Smooth muscle cell (in vitro differentiated cells): Measurements from ENCODE around the gene MOBP. TPM values are rescaled to one million over a fixed set of nuclear protein-coding genes. Genes with fewer than 3 reads are reported as not detected.
"Not testable (repeated sequence)": the region's sequence is repeated elsewhere in the genome, so short reads cannot be mapped to it uniquely, and the experiment has no call there.

Source experiments
- DNase-seq: peaks from one replicate; lab custom pipeline; 2025; ENCODE audit not compliant: unreplicated experiment; lab: John Stamatoyannopoulos, UW
- H2AFZ ChIP-seq: fragments of 200-600 bp; sonication (generic); 2 replicates; pipeline ENCODE4 v1.6.0; 2016; ENCODE audit warnings: antibody characterized with exemption, low read depth, mild to moderate bottlenecking
- H3F3A ChIP-seq: fragments of 200-600 bp; sonication (generic); 2 replicates; pipeline ENCODE4 v1.6.0; 2017; ENCODE audit warnings: antibody characterized with exemption, low read depth
- H3K27ac ChIP-seq: fragments of 200-600 bp; sonication (generic); 2 replicates; pipeline ENCODE4 v1.5.1; 2016; ENCODE audit warnings: low read depth, mild to moderate bottlenecking
- H3K27me3 ChIP-seq: fragments of 200-600 bp; sonication (generic); 2 replicates; pipeline ENCODE4 v1.6.1; 2016; ENCODE audit warnings: low read depth, mild to moderate bottlenecking
- H3K36me3 ChIP-seq: fragments of 200-600 bp; sonication (generic); 2 replicates; pipeline ENCODE4 v1.5.1; 2016; ENCODE audit warnings: low read depth
- H3K4me1 ChIP-seq: fragments of 200-600 bp; sonication (generic); 2 replicates; pipeline ENCODE4 v1.5.1; 2016; ENCODE audit warnings: low read depth
- H3K4me2 ChIP-seq: fragments of 200-600 bp; sonication (generic); 2 replicates; pipeline ENCODE4 v1.6.0; 2016; ENCODE audit warnings: mild to moderate bottlenecking
- H3K4me3 ChIP-seq: fragments of 200-600 bp; sonication (generic); 2 replicates; pipeline ENCODE4 v1.5.1; 2016; ENCODE audit warnings: mild to moderate bottlenecking
- H3K79me2 ChIP-seq: fragments of 200-600 bp; sonication (generic); 2 replicates; pipeline ENCODE4 v1.6.0; 2016; ENCODE audit warnings: low read depth, mild to moderate bottlenecking
- H3K9ac ChIP-seq: fragments of 200-600 bp; sonication (generic); 2 replicates; pipeline ENCODE4 v1.6.0; 2016; ENCODE audit warnings: low read depth
- H3K9me3 ChIP-seq: fragments of 200-600 bp; sonication (generic); replicated peaks from 2 replicates; pipeline ENCODE4 v1.5.1; 2016; ENCODE audit warnings: low read depth
- H4K20me1 ChIP-seq: fragments of 200-600 bp; sonication (generic); 2 replicates; pipeline ENCODE4 v1.6.0; 2016; ENCODE audit warnings: low read depth
- CTCF ChIP-seq: fragments of 200-600 bp; sonication (generic); IDR thresholded peaks from 2 replicates; pipeline ENCODE4 v1.5.1; 2017; ENCODE audit warnings: borderline replicate concordance, mild to moderate bottlenecking, antibody characterized with exemption; ENCODE audit not compliant: insufficient read depth, poor library complexity, severe bottlenecking
- WGBS: methylation state at CpG from one replicate; pipeline ENCODE4 v1.1.7; 2016; ENCODE audit warnings: low lambda C conversion rate; 5-methylcytosine and 5-hydroxymethylcytosine counted together
- polyA plus RNA-seq: library from polyadenylated mRNA; unstranded; fragments of >200 nt; fragmentation: Nextera tagmentation; extraction: Ambion mirVana; gene quantifications from 2 replicates; pipeline ENCODE4 v1.2.1, GENCODE V29; 2016
- total RNA-seq: library from RNA; depleted of rRNA; stranded (reverse); fragments of >200 nt; gene quantifications from 2 replicates; pipeline ENCODE4 v1.2.3, GENCODE V29; 2014

Gene MOBP
- total and polyA plus RNA-seq, 2 experiments from 2014 or later: not detected

GRCh38 chr3:39454591-39455217 is 12.8 kb upstream of the MOBP start:
- Histone ChIP-seq H3K36me3 (no peaks in the 10 kb centered on the region), H3F3A (no peaks in the 10 kb centered on the region), H3K4me3 (no peak overlapping the region), H2AFZ (no peak overlapping the region), H3K4me2 (no peak overlapping the region), H3K27ac (no peak overlapping the region), H3K9me3 (no peaks in the 10 kb centered on the region), H3K9ac (no peak overlapping the region), H4K20me1 (no peaks in the 10 kb centered on the region), H3K79me2 (no peaks in the 10 kb centered on the region), H3K27me3 (no peaks in the 10 kb centered on the region), H3K4me1 (no peaks in the 10 kb centered on the region)
- WGBS: 44% methylated on average over 3 of the region's 3 CpGs
- no peak for DNase-seq
- TF ChIP-seq CTCF: no peak

GRCh38 chr3:39456159-39456558 is 11.3 kb upstream of the MOBP start:
- Histone ChIP-seq H3F3A (no peaks in the 10 kb centered on the region), H2AFZ (no peak overlapping the region), H3K27ac (no peak overlapping the region), H3K79me2 (no peaks in the 10 kb centered on the region), H3K4me3 (no peak overlapping the region), H3K9ac (no peak overlapping the region), H3K9me3 (no peaks in the 10 kb centered on the region), H4K20me1 (no peaks in the 10 kb centered on the region), H3K4me1 (no peaks in the 10 kb centered on the region), H3K36me3 (no peaks in the 10 kb centered on the region), H3K4me2 (no peak overlapping the region), H3K27me3 (no peaks in the 10 kb centered on the region)
- TF ChIP-seq CTCF: no peak
- WGBS: 96% methylated on average over 20 of the region's 20 CpGs
- DNase-seq: no peak

GRCh38 chr3:39457361-39457760 is 10.1 kb upstream of the MOBP start:
- no peaks in the 10 kb centered on the region for H3K36me3 ChIP-seq
- no peaks in the 10 kb centered on the region for H3K4me1 ChIP-seq
- no peak overlapping the region for H3K9ac ChIP-seq
- H3K9me3 ChIP-seq: no peaks in the 10 kb centered on the region
- no peak overlapping the region for H3K4me3 ChIP-seq
- H3K27ac ChIP-seq: no peak overlapping the region
- no peaks in the 10 kb centered on the region for H3K27me3 ChIP-seq
- H3K79me2 ChIP-seq: no peaks in the 10 kb centered on the region
- no peak overlapping the region for H2AFZ ChIP-seq
- no peaks in the 10 kb centered on the region for H4K20me1 ChIP-seq
- H3K4me2 ChIP-seq: no peak overlapping the region
- H3F3A ChIP-seq: no peaks in the 10 kb centered on the region
- 87% methylated on average over 9 of the region's 9 CpGs for WGBS
- DNase-seq: no peak
- TF ChIP-seq CTCF: no peak

GRCh38 chr3:39458579-39458978 is 8.9 kb upstream of the MOBP start:
- H3K79me2 ChIP-seq: not testable (repeated sequence)

More at GRCh38 chr3:39458579-39458978, 8.9 kb upstream of the MOBP start:
- not testable (repeated sequence) for H3K9me3 ChIP-seq, H4K20me1 ChIP-seq, H3K36me3 ChIP-seq, H3K4me3 ChIP-seq, H3K4me2 ChIP-seq, H3K27me3 ChIP-seq, H3K4me1 ChIP-seq, H3K9ac ChIP-seq, DNase-seq, H3F3A ChIP-seq, H3K27ac ChIP-seq, H2AFZ ChIP-seq
- 95% methylated on average over 5 of the region's 5 CpGs for WGBS
